Stimulated activated CD8-positive, alpha-beta memory T cell treated with anti-CD3 and anti-CD28 coated beads, Interleukin-12 subunit alpha, Interleukin-12 subunit beta, amount 100 ng/mL, for 4 hours (primary cell): Measurements from ENCODE around the gene CAMK1.
A peak's percentile ranks its signal among the peaks of the same experiment; 100 is the strongest.

Experiments
- DNase-seq: peaks from one replicate; pipeline ENCODE4 v3.0.0-alpha.2; 2020; ENCODE audit warnings: low read depth

CAMK1 gene

DNA sequence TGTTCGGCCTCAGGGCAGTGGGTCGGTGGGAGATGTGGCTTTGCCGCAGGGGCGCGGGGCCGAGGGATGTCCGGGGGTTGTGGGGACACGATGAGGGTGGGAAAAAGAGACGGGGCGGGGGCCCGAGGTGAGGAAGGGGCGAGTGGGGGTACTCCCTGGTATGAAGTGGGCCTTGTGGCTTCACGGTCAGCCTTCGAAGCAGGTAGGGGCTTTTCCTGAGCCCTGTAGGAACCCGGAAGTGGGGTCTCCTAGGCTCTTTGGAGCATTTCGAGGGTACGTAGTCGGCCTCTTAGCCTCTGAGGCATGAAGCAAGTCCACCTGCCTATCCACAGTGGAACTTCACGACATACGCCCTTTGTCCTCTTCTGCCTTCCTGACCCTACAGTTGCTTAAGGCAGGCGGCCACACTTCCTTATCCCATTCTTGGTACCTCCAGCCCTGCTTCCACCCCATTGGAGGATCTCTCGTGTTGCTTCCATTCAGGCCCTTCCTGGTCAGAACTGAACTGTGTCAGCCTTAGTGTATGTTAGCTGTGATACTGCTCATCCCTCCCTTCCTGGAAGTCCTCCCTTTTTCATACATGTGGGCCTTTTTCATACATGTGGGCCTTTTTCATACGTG lies 23.5 kb upstream of the CAMK1 start:
- DNase-seq = no peak

DNA sequence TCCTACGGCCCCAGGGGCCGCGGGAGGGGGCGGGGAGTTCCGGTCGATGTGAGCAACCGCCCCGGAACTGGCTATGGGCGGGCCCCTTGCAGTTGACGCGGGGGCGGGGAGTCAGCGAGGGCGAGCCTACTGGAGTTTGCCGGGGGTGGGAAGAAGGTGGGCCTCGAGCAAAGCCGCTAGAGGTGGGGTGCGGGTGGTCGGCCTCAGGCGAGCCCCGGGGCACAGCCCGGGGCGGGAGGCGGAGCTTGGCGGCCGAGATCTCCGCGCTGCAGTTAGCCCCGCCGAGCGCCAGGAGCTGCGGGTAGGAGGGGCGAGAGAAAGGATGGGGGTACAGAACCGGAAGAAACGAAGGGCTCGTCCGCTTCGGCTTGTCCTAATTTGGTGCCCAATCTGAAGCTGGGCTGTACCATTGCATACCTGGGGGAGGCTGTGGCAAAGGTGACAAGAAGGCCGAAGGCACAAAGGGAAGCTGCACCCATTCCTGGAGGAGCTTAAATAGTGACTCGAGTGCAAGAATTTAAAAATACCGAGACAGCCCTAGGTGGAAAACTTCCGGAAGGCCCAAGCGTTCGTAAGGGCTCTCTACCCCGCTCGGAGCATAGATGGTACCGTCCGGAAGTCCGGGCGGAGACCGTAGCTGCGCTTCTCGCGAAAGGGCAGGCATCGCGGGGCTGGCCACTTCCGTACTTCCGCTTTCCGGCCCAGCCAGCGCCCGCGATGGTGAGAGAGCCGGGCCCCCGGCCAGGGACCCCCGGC lies 22.8 kb upstream of the CAMK1 start, which contains the start of the genes ARPC4 and TADA3:
Gene ARPC4, plus strand, starts transcription at position 678 of the 756 bp plus-strand sequence. Its CDS starts 40 bp downstream, at position 718.
Gene TADA3, minus strand, starts transcription at position 69 of the 756 bp plus-strand sequence. CDS start 1,007 bp downstream, outside the sequence.
- peak; percentile 89 for DNase-seq

DNA sequence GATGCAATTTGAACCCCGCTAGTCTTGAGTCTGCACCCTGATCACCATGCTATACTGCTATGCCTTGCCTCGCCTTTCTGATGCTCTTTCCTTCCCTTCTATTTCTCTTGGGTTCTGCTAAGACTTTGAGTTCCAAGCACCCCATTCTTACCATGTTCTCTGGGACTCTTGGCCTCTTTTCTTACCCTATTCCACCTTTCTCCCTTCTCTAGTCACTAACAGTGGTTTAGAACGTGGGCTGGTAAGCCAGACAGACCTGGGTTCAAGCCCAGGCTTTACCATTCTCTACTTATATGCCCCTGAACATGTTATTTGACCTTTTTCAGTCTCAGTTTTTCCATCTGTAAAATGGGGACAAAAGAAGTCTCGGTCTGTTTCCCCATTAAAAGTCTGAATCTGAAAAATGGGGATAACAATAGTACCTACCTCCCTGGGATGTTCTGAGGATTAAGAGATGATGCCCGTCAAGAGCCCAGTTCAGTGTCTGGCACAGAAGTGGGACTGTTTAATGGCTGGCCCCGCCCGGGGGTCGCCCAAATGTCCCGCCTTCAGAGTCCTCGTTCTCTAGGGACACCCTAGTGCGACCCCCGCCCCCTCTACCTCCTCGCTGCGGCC lies 22.1 kb upstream of the CAMK1 start:
- DNase-seq = no peak

DNA sequence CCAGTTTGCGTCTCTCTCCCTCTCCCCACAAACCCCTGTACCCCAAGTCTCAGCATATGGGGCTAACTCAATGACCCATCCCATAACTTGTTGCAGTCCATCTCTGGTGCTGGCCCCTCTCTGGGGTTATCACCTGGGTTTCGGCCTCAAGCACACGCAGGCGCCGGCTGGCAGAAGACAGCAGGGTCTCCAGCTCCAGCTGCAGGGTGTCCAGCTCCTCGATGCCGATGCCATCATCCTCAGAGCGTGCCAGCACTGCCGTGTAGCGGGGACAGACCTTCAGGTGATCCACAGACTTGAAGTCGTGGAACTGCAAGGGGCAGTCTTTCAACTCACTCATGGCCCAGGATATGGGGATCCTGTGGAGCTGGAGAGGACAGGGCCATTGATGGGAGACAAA lies 21.4 kb upstream of the CAMK1 start:
- DNase-seq = no peak

DNA sequence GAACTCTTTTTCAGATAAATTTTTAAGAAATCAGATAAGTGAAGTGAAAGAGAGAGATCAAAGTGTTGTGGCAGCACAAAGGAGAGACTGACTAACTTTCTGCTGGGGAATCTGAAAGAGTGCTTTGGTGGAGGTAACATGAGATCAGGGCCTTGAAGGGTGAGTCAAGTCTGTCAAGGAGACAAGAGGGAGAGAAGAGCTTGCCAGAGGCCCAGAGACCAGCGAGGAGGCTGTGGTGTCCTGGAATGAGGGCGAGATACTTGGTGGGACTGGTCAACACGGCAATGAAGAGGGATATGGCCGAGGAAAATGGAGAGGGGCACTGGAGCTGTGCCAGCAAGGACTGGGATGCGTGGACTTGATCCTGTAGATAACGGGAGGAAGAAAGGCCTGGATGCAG lies 18.0 kb upstream of the CAMK1 start:
- no peak for DNase-seq

DNA sequence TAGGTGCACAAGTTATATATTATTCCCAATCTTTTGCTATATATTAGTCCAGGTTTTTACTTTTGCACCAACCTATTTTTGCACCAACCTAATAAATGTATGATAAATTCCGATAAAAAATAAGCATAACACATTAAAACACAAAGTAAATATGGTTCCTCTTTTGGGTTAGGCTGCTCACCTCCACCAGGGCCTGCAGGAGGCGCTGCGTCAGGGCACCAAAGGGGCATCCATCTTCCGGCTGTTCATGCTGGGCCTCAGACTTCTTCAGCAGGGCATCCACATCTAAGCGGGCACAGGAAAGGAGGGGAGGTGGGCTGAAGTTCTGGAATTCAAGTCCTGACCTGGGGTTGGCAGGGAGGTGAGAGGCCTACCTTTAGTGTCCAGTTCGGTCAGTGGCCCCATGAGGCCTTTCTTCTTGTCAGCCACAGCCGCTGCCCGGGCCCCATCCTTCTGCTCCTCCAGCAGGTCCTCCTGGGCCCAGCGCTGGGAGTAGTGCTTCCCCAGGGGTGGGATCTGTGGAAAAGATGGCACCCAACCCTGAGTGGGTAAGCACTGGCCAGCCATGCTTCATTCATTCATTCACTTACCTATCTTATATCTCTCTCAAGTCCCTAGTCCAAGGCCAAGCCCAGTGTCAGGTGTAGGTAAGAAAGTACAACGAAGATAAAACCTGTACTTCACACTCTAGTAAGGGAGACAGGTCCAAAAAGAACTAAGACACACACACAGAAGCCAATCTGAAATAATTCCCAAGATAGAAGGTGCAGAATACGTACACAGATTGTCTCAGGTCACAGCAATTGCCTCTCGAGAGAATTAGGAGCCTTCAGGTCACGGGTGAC lies 17.3 kb upstream of the CAMK1 start:
- no peak for DNase-seq

DNA sequence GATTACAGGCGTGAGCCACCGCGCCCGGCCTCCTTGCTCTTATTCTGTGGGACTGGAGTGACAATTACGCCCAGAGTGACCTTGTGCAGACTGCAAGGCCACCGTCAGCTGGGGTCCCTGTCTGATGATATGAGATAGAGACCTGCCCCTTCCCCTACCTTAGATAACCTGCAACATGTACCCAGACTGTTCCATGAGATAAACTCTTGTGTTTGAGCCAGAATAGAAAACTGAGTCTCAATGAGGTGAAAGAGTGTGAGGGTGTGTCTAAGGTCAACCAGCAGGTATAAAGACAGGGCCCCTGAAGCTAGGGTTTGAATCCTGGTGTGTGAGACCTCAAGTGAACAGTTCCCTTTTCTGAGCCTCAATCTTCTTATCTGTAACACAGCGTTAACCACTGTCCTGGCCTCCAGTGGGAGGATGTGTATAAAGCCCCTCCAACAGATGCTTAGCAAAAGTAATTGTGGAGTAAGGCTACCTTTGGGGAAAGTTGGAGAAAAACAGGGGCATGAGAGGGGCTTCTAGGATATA lies 16.5 kb upstream of the CAMK1 start:
- DNase-seq = no peak

DNA sequence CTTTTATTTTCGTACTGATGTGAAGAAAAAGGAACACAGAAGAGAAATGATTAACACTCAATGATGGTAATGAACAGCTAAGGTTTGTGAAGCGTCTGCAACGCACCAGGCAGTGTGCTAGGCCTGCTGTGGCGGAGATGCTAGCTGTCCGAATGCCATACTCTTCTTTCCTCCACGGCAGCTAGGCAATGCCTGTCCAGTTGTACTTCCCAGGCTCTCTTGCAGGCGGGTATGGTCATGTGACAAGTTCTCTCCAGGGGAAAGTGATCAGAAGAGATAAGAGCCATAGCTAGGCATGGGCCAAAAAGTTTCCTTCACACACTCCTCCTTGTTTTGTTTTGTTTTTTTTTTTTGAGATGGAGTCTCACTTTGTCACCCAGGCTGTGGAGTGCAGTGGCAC lies 15.9 kb upstream of the CAMK1 start:
- DNase-seq = no peak

DNA sequence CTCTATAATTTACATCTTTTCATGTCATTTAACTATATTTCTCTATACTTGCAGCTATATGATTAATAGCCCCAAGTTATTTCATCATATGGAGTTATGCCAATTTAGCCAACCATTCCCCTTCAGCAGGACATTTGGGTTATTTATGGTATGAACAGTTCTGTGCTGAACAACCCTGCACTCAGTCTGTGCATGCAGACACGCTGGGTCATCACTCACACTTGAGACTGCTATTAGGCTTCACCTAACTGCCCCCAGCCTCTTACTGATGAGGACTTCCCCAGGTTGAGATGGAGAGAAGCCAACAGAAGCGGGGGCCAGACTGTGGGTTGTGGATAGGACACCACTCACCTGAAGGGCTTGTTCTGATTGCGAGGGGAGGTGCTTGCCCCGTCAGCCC lies 15.2 kb upstream of the CAMK1 start:
- DNase-seq = no peak

DNA sequence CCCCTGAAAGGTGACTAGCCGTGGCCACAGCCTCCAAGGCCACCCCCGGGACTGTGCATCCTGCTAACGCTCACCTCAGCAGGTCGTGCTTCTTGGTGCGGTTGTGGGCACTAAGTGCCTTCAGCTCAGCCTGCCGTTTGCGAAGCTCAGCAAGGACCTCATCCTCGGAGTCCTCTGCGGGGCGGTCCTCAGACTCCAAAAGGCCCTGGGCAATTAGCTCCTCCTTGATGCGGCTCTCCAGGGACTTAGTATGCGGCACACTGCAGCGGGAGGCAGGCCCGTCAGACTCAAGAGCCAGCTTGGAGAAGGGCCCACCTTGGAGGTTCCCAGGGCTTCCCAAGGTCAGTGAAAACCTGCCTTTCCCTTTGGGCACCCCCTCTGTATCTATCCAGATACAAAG lies 14.2 kb upstream of the CAMK1 start:
- DNase-seq = no peak

DNA sequence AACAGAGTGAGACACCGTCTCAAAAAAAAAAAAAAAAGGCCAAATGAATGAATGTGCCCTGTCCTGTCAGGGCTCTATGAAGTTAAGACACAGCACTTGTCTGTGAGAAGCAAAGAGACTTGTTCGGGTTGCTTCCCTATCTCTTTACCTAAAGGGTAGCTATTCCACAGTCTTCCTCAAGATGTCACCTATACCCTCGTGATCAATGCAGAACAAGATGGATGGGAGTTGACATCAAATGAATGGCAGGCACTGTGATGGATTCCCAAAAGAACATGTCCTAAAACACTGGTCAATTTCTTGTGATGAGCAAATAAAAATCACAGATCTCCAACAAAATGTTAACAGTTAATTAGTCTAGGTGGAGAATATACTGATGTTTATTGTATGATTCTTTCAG lies 13.0 kb upstream of the CAMK1 start:
- no peak for DNase-seq

DNA sequence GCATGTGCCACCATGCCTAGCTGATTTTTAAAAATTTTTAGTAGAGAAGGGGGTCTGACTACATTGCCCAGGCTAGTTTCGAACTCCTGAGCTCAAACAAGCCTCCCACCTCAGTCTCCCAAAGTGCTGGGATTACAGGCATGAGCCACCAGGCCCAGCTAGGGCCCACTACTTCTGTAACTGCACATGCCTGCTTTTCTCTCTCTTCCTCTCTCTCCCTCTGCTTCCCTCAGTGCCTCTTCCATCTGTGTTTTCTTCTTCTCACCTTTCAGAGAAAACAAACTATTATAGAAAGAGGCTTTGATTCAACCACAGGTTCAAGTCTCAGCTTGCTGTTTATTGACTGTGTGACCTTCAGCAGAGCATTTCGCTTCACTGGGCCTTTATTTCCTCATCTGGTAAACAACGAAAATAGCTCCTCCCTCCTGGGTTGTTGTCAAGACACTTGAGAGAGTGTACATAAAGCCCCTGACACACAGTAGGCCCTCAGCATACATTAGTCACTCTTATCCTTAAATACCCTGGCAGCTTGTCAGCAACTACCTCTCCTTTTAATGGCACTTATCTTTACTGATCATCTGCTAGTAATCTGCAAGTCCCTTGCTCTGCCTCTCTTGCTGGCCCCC lies 12.3 kb upstream of the CAMK1 start:
- DNase-seq = no peak

DNA sequence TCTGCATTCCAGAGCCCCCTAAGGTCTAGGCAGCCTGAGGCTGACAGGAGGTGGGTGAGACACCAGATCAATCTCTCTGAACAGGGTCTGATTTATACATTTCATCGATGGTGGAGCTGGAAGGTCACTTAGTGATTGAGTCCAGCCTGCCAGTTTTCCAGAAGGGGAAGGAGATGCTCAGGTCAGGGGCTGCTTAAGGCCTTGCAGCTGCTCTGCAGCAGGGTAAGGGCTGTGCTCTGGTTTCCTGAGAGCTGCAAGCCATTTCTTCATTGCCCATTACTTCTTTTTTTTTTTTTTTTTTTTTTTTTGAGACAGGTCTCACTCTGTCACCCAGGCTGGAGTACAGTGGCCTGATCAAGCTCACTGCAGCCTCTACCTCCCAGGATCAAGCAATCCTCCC lies 11.8 kb upstream of the CAMK1 start:
- no peak for DNase-seq

DNA sequence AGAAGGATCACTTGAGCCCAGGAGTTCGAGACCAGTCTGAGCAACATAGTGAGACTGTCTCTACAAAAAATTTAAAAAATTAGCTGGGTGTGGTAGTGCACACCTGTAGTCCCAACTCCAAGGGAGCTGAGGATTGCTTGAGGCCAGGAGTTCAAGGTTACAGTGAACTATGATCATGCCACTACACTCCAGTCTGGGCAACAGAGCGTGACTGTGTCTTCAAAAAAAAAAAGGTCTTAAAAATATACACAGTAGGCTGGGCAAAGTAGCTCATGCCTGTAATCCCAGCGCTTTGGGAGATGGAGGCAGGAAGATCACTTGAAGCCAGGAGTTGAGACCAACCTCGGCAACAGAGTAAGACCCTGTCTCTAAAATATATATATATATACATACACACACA lies 11.2 kb upstream of the CAMK1 start:
- no peak for DNase-seq

DNA sequence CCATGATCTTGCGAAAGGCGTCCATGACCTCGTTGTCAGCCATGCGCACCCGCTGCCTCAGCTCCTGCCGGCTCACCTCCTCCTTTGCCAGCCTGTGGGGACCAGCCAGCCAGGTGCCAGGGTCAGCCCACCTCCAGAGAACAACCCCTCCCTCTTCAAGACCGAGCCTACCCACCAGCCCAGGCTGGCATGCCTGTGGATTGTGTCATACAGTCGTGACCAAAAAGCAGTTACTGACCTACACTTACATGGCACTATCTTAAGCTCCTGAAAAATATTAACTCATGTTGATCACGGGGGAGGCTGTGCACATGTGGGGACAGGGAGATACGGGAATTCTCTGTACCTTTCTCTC lies 10.7 kb upstream of the CAMK1 start:
- no peak for DNase-seq

DNA sequence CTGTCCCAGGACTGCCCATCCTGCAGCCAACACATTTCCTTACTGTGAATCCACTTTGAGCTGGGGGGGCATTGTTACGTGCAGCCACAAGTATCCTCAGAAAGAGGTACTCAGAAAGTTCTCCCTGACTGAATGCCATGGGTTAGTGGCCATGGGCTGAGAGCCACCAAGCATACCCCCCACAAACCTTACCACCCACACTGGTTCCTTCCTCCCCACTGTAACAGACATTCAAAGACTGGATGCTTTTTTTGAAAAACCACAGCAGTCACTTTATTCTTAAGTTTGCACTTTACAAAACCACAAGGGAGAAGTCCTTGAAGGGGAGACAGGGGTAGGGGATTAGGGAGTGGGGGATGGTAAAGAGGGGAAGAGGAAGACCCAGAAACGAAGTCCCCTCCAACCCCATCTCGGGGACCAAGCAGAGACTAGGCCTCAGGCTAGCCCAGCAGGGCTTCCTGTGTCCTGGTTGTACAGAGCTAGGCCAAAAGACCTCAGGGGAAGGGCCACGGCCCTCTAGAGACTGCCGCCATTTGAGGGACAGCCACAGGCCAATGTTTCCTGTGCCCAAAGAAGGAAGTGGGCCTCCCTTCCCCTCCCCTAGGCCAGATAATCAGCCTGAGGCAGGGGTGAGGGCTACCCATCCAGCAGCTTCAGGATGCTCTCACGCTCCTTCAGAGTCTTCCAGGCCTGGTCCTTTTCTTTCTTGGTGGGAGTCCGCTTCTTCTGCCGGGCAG lies 10.1 kb upstream of the CAMK1 start:
- DNase-seq = no peak

DNA sequence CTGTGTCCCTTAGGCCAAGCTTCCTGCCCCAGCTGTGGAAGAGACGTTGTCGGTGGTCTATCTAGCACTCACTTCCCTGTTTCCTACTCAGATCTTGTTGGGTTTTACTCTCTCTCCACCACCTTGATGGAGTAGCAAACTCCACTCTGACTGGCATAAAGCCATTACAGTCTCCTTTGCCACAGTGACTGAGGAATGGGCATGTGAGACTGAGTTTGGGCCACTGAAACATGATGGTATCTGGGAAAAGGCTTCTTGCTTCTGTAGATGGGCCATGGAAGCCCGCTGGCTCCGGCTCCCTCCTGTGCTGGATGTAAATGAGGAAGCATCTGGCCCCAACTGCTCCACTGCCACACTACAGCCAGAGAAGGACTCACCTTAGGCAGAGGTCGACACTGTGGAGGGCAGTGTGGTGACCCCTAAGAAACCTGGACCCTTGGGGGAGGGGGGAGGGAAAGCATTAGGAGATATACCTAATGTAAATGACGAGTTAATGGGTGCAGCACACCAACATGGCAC lies 9.4 kb upstream of the CAMK1 start:
- DNase-seq = no peak

DNA sequence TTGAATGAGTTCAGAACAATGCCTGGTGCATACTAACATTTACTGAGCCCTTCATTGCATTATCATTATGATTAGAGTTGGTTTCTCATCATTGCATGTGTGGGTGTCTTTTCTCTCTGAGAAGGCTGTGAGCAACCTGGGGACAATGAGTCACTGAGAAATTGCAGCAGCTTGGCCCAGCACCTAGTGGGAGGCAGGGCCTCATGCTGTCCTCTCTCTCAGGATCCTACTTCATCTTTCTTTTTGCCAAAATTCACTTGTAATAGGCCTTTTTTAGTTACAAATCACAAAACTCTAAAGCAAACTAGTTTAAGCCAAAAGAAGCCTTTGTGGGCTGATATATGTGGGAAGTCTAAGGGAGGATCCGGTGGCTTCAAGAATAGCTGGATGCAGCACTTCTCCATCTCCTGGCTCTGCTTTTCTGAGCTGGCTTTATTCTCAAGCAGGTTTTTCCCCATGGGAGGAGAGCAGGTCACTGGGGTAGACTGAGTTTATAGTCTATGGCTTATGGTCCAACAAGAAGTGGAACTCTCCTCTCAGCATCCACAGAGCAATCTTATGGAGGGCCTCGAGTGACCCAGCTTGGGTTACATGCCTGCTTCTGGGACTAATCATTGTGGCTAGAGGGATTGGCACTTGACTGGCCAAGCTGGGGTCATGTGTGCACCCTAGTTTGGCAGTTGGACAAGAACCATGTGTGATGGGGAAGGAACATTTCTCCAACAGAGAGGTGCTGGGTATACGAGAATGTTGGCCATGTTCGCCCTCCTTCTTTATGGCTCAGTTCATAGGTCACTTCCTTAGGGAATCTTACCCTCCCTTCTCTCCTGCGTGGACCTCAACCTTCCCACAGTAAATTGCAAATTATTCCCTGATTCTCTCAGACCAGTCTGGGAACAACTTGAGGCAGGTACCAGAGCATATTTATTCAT lies 8.7 kb upstream of the CAMK1 start:
- peak; percentile 28 for DNase-seq

DNA sequence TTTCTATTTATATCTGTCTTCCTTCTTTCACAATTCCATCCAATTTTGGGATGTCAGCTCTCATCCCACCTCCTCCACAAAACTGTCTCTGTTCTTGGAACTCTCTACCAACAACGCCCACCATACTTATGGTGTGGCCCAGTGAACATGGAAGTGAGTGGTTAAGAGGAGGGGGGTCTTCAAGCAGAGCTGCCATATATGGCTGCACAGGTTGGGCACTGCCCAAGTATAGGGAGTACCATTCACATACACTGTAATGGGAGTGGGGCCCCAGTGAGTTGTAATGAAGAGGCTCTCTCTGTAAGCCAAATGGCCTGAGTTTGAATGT lies 7.9 kb upstream of the CAMK1 start:
- DNase-seq = no peak
